ENCODE data around the gene GDAP2.

GDAP2 gene

DNA sequence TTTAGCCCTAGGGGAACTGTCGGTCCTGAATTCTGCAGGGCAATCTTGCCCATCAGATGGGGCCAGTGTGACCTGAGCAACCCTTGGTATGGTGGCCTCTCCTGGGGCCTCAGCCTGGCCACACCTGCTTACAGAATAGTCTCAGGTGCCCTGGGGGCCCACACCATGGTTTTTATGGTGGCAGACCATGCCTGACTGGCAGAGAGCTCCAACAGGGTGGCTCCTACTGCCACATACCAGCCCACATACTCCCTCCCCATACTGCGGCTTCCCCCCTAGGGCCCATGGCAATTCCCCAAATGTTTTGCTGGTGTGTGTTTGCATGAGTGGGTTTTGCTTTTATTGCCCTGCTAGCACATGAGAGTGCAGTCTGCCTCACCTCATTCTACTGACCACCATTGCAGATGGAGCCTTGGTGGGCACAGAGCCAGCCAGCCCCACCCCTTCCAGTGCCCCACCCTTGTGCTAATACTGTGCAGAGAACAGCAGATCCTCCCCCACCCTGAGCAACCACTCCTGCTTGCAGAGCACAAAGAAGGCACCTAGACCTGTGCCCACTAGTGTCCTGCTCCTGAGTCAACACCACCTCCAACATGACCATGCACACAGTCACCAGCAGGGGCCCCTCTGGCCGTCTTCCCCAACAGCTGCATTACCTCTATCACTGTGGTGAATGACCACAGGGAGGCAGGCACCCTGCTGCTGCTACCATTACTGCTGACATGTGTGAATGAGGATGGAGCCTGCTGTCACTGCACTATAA lies 86.8 kb downstream of the GDAP2 start:
- DNase-seq (no peak), ATAC-seq (replicated peaks) (no peak)
- Mint-ChIP-seq H3K4me3 (no peak overlapping the region), H3K4me1 (no peaks in the 10 kb centered on the region), H3K36me3 (peaks cover 58 to 66% of the 10 kb centered on the region in 2 donors), H3K27ac (no peak overlapping the region), H3K9me3 (peaks cover 29 to 30% of the 10 kb centered on the region in 2 donors), H3K27me3 (no peaks in the 10 kb centered on the region)

DNA sequence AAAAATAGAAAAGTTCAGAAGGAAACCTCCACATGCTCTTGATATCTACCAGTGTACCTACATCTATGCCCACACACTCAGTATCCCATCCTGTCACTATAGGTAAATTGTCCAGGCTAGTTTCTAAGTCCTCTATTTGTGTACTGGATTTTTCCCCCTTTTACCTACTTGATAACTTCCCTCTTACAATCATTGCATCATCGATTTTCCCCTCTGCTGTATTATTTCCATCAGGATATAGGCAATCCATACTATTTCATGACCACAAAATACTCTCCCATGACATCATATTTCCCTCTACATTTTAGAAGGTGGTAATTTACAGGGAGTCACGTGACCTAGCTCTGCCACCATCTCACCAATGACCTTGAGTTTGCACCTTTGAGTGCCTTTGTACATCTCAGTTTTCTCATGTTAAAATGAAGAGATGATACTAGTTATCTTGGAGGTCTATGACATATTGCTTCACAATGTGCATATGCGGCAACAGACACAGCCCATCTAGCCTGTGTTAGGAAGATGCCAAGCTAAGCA lies 88.2 kb downstream of the GDAP2 start:
- Mint-ChIP-seq H3K36me3 (peaks cover 54 to 66% of the 10 kb centered on the region in 2 donors), H3K9me3 (peaks cover 29 to 30% of the 10 kb centered on the region in 2 donors), H3K4me3 (no peak overlapping the region), H3K27ac (no peak overlapping the region), H3K27me3 (no peaks in the 10 kb centered on the region), H3K4me1 (no peaks in the 10 kb centered on the region)
- no peak for ATAC-seq (replicated peaks)
- no peak for DNase-seq

DNA sequence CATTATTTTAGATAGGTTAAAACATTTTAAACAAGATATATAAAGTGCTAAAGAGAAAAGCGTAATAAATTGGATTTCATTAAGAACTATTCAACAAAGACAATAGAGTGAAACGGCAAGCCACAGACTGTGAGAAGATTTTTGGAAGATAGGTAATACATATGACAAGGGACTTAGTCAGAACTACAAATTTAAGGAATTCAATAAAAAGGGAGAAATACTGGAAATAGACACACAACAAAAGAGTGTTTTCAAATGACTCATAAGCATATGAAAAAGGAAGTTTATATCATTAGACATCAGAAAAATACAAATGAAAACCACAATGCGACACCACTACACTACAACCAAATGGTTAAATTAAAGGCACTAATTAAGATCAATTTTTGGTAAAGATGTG lies 90.5 kb downstream of the GDAP2 start:
- Mint-ChIP-seq H3K4me1 (no peaks in the 10 kb centered on the region), H3K27ac (no peak overlapping the region), H3K9me3 (peaks cover 16 to 18% of the 10 kb centered on the region in 2 donors), H3K27me3 (no peaks in the 10 kb centered on the region), H3K4me3 (no peak overlapping the region), H3K36me3 (peaks cover 33 to 43% of the 10 kb centered on the region in 2 donors)
- DNase-seq (no peak), ATAC-seq (replicated peaks) (no peak)

DNA sequence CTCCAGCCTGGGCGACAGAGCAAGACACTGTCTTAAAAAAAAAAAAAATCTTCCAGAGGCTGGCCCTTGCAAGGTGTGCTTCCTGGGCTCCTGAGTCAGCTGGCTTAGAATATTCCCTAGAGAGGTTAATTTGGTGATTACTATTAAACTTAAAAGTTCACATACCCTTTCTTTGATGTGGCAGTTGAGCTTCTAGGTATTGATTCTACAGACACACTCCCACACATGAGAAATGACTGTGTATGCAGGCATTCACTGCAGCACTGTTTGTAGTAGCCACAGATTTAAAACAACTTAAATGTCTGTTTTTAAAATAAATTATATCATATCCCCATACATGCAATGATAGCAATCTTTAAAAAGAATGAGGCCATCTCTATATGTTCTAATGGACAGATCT lies 93.4 kb downstream of the GDAP2 start:
- H3K9me3 Mint-ChIP-seq = peaks cover 7 to 14% of the 10 kb centered on the region in 2 donors
- peak; percentile 27 to 67 for ATAC-seq (replicated peaks)
- DNase-seq = no peak
- no peak overlapping the region for H3K27ac Mint-ChIP-seq
- peaks cover 0 to 6% of the 10 kb centered on the region in 2 donors for H3K27me3 Mint-ChIP-seq
- H3K4me3 Mint-ChIP-seq = no peak overlapping the region
- peaks cover 10 to 23% of the 10 kb centered on the region in 2 donors for H3K36me3 Mint-ChIP-seq
- no peaks in the 10 kb centered on the region for H3K4me1 Mint-ChIP-seq

DNA sequence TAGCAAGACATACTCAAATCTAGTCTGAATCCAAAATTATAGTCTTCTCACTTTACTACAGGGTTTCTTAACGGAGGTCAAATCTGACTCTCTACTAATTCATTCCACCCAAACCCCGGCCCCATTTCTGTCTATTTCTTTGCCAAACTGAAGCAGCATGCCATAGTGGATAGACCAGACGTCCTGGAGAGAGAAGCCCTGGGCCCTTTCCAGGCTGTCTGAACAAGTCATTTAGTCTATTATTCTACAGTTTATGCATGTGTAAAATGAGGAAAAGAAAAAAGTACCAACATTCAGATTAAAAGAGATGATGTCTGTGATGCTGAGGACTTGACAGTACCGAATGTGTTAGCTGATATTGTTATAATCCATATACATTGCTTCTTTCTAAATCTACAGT lies 95.0 kb downstream of the GDAP2 start:
- Mint-ChIP-seq H3K4me3 (no peak overlapping the region), H3K9me3 (peaks cover 13 to 20% of the 10 kb centered on the region in 2 donors), H3K27ac (no peak overlapping the region), H3K27me3 (peaks cover 0 to 6% of the 10 kb centered on the region in 2 donors), H3K36me3 (peaks cover 7 to 16% of the 10 kb centered on the region in 2 donors), H3K4me1 (no peaks in the 10 kb centered on the region)
- no peak for ATAC-seq (replicated peaks)
- DNase-seq = no peak

DNA sequence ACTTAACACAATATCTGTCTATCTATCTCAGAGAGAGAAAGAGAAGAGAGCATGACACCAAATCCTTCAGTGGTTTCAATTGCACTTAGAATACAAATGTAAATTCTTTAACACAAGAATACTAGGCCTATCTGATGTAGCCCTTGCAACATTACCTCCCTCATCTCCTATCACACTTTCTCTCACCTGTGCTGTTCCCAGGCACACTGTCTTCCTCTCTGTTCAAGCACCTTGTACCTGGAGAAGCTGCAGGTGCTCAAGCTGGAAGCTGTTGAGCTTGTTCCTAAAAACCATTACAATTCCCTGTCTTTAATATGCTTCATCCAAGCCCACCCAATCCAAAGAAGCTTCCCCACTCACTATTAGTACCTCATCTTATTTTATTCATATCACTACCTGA lies 97.0 kb downstream of the GDAP2 start:
- no peak for DNase-seq
- no peak for ATAC-seq (replicated peaks)
- peaks cover 0 to 4% of the 10 kb centered on the region in 2 donors for H3K36me3 Mint-ChIP-seq
- no peak overlapping the region for H3K27ac Mint-ChIP-seq
- peaks cover 6 to 11% of the 10 kb centered on the region in 2 donors for H3K9me3 Mint-ChIP-seq
- no peaks in the 10 kb centered on the region for H3K4me1 Mint-ChIP-seq
- H3K4me3 Mint-ChIP-seq = no peak overlapping the region
- H3K27me3 Mint-ChIP-seq = peaks cover 0 to 6% of the 10 kb centered on the region in 2 donors

DNA sequence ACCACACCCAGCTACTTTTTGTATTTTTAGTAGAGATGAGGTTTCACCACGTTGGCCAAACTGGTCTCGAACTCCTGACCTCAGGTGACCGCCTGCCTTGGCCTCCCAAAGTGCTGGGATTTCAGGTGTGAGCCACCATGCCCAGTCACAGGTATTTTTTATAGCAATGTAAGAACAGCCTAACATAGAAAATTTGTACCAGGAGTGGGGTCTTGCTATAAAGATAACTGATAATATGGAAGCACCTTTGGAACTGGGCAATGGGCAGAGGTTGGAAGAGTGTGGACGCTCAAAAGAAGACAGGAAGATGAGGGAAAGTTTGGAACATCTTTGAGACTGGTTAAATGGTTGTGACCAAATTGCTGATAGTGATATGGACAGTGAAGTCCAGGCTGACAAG lies 99.2 kb downstream of the GDAP2 start:
- Mint-ChIP-seq H3K9me3 (peaks cover 6 to 11% of the 10 kb centered on the region in 2 donors), H3K4me1 (no peaks in the 10 kb centered on the region), H3K4me3 (no peak overlapping the region), H3K27me3 (peaks cover 0 to 7% of the 10 kb centered on the region in 2 donors), H3K36me3 (peaks cover 0 to 4% of the 10 kb centered on the region in 2 donors), H3K27ac (no peak overlapping the region)
- ATAC-seq (replicated peaks) = no peak
- DNase-seq = no peak

DNA sequence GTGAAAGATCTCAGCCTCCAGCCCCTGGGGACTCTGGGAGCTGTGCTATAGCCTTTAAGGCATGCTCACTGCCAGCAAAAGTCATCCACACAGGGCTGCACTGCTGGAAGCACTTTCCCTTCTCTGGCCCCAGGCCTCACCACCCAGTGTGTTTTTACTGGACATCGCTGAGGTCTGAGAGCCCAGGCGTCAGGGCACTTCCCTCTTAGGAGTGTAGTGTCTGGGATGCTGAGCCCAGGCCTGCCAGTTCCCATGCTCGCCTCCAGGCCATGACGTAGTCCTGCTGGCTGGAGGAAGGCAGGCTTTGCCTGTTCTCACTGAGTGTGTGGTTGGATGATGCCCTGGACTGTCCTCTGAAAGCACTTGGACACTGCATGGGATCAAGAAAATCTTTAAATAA lies 101.2 kb downstream of the GDAP2 start:
- no peak overlapping the region for H3K27ac Mint-ChIP-seq
- no peaks in the 10 kb centered on the region for H3K4me1 Mint-ChIP-seq
- H3K9me3 Mint-ChIP-seq = peaks cover 6 to 11% of the 10 kb centered on the region in 2 donors
- peaks cover 1 to 18% of the 10 kb centered on the region in 2 donors for H3K27me3 Mint-ChIP-seq
- peaks cover 0 to 4% of the 10 kb centered on the region in 2 donors for H3K36me3 Mint-ChIP-seq
- DNase-seq (no peak), ATAC-seq (replicated peaks) (no peak)
- no peak overlapping the region for H3K4me3 Mint-ChIP-seq

DNA sequence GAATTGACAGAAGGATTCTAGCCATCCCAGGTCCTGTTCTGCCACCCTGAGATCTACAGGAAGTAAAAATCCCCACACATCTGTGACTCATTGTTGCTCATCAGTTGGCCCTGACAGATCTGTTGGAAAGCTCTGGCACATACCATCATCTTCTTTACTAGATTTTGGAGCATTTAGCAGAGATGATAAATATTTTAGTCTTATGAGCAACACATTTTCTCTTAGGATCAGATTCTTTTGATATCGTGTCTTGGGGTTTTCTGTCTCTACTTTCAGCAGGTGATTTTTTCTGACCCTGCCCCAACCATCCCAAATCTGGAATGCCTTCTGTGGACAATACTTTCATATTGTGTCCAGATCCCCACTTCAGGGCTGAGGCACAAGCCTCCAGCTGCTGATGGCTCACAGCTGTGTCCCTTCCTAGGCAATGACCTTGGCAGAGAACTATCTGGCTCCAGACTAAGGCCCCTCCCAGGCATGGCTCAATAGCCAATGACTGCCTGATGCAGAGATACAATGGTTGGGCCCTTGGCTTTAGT lies 102.8 kb downstream of the GDAP2 start:
- Mint-ChIP-seq H3K36me3 (no peaks in the 10 kb centered on the region), H3K4me3 (no peak overlapping the region), H3K4me1 (no peaks in the 10 kb centered on the region), H3K27ac (no peak overlapping the region), H3K27me3 (peaks cover 6 to 12% of the 10 kb centered on the region in 2 donors), H3K9me3 (peaks cover 6 to 7% of the 10 kb centered on the region in 2 donors)
- no peak for DNase-seq
- ATAC-seq (replicated peaks) = no peak

DNA sequence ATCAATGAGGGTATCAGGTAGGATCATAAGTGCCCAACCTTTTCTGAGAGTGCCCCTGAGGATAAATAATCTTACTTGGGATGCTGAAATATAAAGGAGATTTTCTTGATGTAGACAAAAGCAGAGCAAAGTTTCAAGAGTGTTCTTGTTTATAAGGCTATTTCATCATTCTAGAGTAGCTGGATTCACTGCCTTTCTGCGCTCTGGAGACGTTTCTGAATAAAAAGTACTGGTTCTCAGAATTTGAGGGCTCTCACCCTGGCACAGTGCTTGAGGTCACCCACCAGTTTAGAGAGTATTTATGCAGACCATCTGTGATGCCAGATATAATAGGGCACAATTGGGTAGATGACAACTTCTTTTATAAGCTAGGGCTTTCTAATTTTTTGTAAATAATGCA lies 103.3 kb downstream of the GDAP2 start:
- no peak for ATAC-seq (replicated peaks)
- Mint-ChIP-seq H3K27ac (no peak overlapping the region), H3K36me3 (no peaks in the 10 kb centered on the region), H3K27me3 (peaks cover 6 to 12% of the 10 kb centered on the region in 2 donors), H3K4me3 (no peak overlapping the region), H3K4me1 (no peaks in the 10 kb centered on the region), H3K9me3 (peaks cover 9 to 10% of the 10 kb centered on the region in 2 donors)
- no peak for DNase-seq

DNA sequence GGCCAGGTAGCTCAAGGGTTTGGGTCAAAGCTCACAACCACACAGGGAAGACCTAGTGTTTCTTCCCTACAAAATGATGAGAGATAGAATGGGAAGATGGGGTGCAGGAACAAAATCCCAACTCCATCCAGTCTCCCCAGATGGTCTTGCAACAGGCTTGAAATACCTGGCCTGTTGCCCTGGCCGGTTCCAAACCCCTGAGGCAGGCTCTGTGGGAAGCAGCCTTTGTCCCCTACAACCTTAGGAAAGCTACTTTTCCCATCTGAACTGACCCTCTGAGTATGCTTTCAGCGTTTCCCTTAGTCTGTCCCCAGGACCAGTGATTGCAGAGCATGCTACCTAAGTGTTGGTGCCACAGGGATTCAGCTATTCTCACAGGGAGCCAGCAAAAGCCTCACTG lies 104.0 kb downstream of the GDAP2 start:
- Mint-ChIP-seq H3K27ac (no peak overlapping the region), H3K9me3 (peaks cover 7 to 8% of the 10 kb centered on the region in 2 donors), H3K27me3 (peaks cover 6 to 12% of the 10 kb centered on the region in 2 donors)

DNA sequence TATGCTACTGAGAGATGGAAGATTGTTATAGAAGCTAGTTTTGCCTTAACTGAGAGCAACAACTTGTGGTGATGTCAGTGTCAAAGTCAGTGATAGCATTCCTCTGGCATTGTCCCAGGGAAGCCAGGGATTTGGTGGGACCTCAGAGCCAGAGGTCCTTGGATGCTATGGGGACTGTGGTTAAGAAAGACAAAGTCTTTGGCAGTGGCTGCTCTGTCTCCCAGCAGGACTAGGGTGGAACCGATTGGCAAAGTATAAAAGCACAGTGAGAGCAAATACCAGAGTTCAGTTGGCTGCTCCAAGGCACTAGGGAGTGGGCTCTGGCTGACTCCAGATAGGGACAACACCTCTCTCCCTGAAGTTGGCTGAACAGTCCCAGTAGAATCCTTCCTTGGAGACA lies 104.8 kb downstream of the GDAP2 start:
- no peak for ATAC-seq (replicated peaks)
- Mint-ChIP-seq H3K9me3 (peaks cover 3 to 4% of the 10 kb centered on the region in 2 donors), H3K4me3 (no peak overlapping the region), H3K36me3 (no peaks in the 10 kb centered on the region), H3K27me3 (peaks cover 6 to 12% of the 10 kb centered on the region in 2 donors), H3K27ac (no peak overlapping the region), H3K4me1 (no peaks in the 10 kb centered on the region)
- DNase-seq = no peak

More for the DNA sequence above, 104.0 kb downstream of the GDAP2 start:
- no peak for DNase-seq
- H3K36me3 Mint-ChIP-seq = no peaks in the 10 kb centered on the region
- no peak overlapping the region for H3K4me3 Mint-ChIP-seq
- no peaks in the 10 kb centered on the region for H3K4me1 Mint-ChIP-seq
- no peak for ATAC-seq (replicated peaks)

DNA sequence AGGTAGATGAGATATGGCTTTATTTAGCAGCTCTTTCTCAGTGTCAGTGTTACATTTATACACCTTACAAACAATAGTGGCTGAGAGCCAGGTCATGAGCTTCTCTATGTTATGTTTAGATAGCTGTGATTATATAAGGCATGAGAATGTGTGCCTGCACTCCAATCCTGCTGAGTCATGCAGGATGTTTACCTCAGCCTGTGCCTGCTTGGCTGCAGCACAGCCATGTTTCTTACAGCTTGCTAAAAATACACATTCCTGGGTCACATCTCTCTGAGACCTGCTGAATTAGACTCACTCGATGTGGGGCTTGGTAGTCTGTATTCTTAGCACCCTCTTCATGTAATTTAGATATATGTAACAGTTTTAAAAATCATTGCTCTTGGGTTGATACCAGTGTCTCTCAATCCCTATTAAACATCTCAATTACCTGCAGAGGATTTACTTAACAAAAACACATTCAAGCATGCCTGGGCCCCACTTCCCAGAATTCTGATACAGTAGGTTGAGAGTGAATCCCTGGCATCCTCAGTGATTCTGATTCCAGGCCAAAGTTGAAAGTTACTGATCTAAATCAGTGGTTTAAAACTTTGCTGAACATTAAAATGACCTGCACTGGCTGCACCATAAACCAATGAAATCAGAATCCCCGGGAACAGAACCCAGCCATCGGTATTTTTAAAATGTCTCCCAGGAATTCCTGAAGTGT lies 107.5 kb downstream of the GDAP2 start:
- H3K9me3 Mint-ChIP-seq = peaks cover 3 to 4% of the 10 kb centered on the region in 2 donors
- no peaks in the 10 kb centered on the region for H3K4me1 Mint-ChIP-seq
- no peaks in the 10 kb centered on the region for H3K36me3 Mint-ChIP-seq
- no peak overlapping the region for H3K27ac Mint-ChIP-seq
- no peak for DNase-seq
- no peak for ATAC-seq (replicated peaks)
- peaks cover 6 to 12% of the 10 kb centered on the region in 2 donors for H3K27me3 Mint-ChIP-seq
- no peak overlapping the region for H3K4me3 Mint-ChIP-seq

DNA sequence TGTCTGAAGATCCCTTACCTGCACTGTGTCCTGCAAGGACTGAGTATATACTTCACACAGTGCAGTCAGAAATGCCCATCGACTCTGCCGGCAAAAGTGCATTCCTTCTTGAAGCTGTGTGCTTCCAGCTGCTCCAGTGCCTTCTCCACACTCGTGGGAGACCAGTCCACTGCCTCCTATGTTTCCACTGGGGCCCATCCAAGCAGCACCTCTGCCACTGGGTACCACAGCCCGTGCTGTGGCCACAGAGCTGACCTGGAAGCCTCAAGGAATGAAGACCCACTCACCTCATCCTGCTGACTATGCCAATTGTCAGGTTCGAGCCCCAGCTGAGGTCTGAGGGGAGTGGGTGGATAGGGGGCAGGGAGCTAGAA lies 108.1 kb downstream of the GDAP2 start:
- Mint-ChIP-seq H3K4me3 (no peak overlapping the region), H3K4me1 (no peaks in the 10 kb centered on the region), H3K36me3 (no peaks in the 10 kb centered on the region), H3K27me3 (peaks cover 6 to 12% of the 10 kb centered on the region in 2 donors), H3K27ac (no peak overlapping the region), H3K9me3 (peaks cover 3 to 4% of the 10 kb centered on the region in 2 donors)
- DNase-seq = no peak
- no peak for ATAC-seq (replicated peaks)
